Measurements from ENCODE around the gene TNS3.

The TNS3 gene

DNA sequence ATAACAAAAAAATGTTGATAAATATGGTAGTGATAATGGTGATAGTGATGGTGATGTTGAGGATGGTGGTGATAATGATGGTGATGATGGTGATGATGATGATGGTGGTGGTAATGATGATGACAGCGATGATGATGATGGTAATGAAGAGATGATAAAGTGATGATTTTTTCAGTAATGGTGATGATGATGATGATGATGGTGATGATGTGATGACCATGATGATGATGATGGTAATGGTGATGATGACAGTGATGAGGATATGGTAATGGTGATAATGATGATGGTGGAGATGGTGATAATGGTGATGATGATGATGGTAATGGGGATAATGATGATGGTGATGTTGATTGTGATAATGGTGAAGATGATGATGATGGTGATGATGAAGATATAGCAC is 321.6 kb downstream of the TNS3 start:
- no peak overlapping the region for H3K4me3 ChIP-seq (replicated peaks; ENCODE audit: insufficient read depth, low read length)
- no peak for DNase-seq (ENCODE audit: low read depth in 1 of 2, low spot score in 1 of 2)
- no peak overlapping the region for H3K27ac ChIP-seq (replicated peaks)
- H3K27me3 ChIP-seq (ENCODE audit: insufficient read depth, poor library complexity, severe bottlenecking) = no peaks in the 10 kb centered on the region
- no peak for TF ChIP-seq POLR2AphosphoS5 (IDR thresholded peaks at IDR 0.05; ENCODE audit: low read depth)
- TF ChIP-seq, protein P1, sequence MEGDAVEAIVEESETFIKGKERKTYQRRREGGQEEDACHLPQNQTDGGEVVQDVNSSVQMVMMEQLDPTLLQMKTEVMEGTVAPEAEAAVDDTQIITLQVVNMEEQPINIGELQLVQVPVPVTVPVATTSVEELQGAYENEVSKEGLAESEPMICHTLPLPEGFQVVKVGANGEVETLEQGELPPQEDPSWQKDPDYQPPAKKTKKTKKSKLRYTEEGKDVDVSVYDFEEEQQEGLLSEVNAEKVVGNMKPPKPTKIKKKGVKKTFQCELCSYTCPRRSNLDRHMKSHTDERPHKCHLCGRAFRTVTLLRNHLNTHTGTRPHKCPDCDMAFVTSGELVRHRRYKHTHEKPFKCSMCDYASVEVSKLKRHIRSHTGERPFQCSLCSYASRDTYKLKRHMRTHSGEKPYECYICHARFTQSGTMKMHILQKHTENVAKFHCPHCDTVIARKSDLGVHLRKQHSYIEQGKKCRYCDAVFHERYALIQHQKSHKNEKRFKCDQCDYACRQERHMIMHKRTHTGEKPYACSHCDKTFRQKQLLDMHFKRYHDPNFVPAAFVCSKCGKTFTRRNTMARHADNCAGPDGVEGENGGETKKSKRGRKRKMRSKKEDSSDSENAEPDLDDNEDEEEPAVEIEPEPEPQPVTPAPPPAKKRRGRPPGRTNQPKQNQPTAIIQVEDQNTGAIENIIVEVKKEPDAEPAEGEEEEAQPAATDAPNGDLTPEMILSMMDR (IDR thresholded peaks at IDR 0.05; ENCODE audit: insufficient read depth, low read length) = no peak
- no peak for TF ChIP-seq GABPA (IDR thresholded peaks at IDR 0.05; ENCODE audit: low read depth)
- TF ChIP-seq, protein P2, sequence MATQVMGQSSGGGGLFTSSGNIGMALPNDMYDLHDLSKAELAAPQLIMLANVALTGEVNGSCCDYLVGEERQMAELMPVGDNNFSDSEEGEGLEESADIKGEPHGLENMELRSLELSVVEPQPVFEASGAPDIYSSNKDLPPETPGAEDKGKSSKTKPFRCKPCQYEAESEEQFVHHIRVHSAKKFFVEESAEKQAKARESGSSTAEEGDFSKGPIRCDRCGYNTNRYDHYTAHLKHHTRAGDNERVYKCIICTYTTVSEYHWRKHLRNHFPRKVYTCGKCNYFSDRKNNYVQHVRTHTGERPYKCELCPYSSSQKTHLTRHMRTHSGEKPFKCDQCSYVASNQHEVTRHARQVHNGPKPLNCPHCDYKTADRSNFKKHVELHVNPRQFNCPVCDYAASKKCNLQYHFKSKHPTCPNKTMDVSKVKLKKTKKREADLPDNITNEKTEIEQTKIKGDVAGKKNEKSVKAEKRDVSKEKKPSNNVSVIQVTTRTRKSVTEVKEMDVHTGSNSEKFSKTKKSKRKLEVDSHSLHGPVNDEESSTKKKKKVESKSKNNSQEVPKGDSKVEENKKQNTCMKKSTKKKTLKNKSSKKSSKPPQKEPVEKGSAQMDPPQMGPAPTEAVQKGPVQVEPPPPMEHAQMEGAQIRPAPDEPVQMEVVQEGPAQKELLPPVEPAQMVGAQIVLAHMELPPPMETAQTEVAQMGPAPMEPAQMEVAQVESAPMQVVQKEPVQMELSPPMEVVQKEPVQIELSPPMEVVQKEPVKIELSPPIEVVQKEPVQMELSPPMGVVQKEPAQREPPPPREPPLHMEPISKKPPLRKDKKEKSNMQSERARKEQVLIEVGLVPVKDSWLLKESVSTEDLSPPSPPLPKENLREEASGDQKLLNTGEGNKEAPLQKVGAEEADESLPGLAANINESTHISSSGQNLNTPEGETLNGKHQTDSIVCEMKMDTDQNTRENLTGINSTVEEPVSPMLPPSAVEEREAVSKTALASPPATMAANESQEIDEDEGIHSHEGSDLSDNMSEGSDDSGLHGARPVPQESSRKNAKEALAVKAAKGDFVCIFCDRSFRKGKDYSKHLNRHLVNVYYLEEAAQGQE (IDR thresholded peaks at IDR 0.05; ENCODE audit: insufficient replicate concordance, low read depth) = no peak
- no peak for TF ChIP-seq SPI1 (IDR thresholded peaks at IDR 0.05; ENCODE audit: borderline replicate concordance, low read depth)

DNA sequence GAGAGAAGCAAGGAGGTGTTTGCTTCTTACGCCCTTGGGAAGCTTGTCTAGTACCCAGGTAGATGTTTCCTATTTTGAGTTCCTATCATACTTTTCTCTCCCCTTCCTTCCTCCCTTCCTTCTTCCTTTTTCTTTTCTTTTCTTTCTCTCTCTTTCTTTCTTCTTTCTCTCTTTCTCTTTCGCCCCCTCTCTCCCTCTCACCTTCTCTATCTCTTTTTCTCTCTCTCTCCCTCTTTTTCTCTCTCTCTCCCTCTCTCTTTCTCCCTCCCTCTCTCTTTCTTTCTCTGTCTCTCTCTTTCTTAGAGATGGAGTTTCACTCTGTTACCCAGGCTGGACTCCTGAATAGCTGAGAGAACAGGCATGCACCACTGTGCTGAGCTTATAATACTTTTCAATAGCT is 322.2 kb downstream of the TNS3 start:
- H3K4me3 ChIP-seq (replicated peaks; ENCODE audit: insufficient read depth, low read length) = no peak overlapping the region
- no peak for DNase-seq (ENCODE audit: low read depth in 1 of 2, low spot score in 1 of 2)
- TF ChIP-seq GABPA (IDR thresholded peaks at IDR 0.05; ENCODE audit: low read depth) = no peak
- no peak for TF ChIP-seq SPI1 (IDR thresholded peaks at IDR 0.05; ENCODE audit: borderline replicate concordance, low read depth)
- H3K27me3 ChIP-seq (ENCODE audit: insufficient read depth, poor library complexity, severe bottlenecking) = no peaks in the 10 kb centered on the region
- no peak overlapping the region for H3K27ac ChIP-seq (replicated peaks)

DNA sequence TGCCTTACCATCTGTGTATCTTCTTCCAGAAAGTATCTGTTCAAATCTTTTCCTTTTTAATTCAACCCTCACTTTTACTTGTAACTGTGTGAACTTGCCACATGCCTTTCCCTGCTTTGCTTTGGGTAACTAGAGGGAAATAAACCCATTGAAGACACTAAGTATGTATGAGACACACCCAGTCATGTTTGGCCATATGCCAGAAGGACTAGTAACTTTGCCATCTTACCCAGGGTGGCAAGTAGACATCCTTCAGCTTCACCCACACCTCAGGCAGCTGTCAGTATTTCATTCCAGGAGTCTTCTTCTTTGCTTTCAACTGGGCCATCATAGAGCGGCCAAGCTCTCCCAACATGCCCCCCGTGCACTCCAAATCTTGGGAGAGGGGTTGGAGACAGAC is 323.1 kb downstream of the TNS3 start:
- DNase-seq (ENCODE audit: low read depth in 1 of 2, low spot score in 1 of 2) = no peak
- TF ChIP-seq, protein P2 (IDR thresholded peaks at IDR 0.05; ENCODE audit: insufficient replicate concordance, low read depth) = no peak
- TF ChIP-seq, protein P1 (IDR thresholded peaks at IDR 0.05; ENCODE audit: insufficient read depth, low read length) = no peak
- no peak for TF ChIP-seq SPI1 (IDR thresholded peaks at IDR 0.05; ENCODE audit: borderline replicate concordance, low read depth)
- TF ChIP-seq POLR2AphosphoS5 (IDR thresholded peaks at IDR 0.05; ENCODE audit: low read depth) = no peak
- no peak for TF ChIP-seq GABPA (IDR thresholded peaks at IDR 0.05; ENCODE audit: low read depth)

DNA sequence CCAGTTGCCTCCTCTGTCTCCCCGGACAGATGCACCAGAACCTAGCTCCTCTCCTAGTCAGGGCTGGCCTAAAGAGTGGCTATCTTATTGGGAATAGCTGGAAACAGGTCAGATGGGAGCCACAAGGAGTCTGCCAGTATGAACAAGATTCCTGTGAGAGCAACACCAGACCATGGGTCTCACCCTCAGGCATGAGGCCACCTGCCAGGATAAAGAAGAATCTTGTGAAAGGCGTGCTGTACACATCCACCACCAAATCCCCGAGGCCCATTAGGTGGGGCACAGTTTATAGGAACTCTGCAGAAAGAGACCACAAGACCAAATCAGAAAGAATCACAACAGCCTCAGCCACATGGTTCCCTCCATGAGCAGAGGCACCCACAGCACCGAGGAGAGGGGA is 325.9 kb downstream of the TNS3 start:
- TF ChIP-seq SPI1 (IDR thresholded peaks at IDR 0.05; ENCODE audit: borderline replicate concordance, low read depth) = no peak
- TF ChIP-seq, protein P2 (IDR thresholded peaks at IDR 0.05; ENCODE audit: insufficient replicate concordance, low read depth) = no peak
- no peak for TF ChIP-seq POLR2AphosphoS5 (IDR thresholded peaks at IDR 0.05; ENCODE audit: low read depth)
- DNase-seq (ENCODE audit: low read depth in 1 of 2, low spot score in 1 of 2) = no peak

More for the DNA sequence above, 323.1 kb downstream of the TNS3 start:
- peaks cover 3% of the 10 kb centered on the region for H3K27me3 ChIP-seq (ENCODE audit: insufficient read depth, poor library complexity, severe bottlenecking)
- H3K27ac ChIP-seq (replicated peaks) = no peak overlapping the region
- H3K4me3 ChIP-seq (replicated peaks; ENCODE audit: insufficient read depth, low read length) = no peak overlapping the region

More for the DNA sequence above, 325.9 kb downstream of the TNS3 start:
- Histone ChIP-seq H3K27me3 (ENCODE audit: insufficient read depth, poor library complexity, severe bottlenecking) (peaks cover 3% of the 10 kb centered on the region), H3K27ac (replicated peaks) (no peak overlapping the region), H3K4me3 (replicated peaks; ENCODE audit: insufficient read depth, low read length) (no peak overlapping the region)

Measured in HL-60 (cell line).